ENCODE data around the gene KIAA1755.

DNA sequence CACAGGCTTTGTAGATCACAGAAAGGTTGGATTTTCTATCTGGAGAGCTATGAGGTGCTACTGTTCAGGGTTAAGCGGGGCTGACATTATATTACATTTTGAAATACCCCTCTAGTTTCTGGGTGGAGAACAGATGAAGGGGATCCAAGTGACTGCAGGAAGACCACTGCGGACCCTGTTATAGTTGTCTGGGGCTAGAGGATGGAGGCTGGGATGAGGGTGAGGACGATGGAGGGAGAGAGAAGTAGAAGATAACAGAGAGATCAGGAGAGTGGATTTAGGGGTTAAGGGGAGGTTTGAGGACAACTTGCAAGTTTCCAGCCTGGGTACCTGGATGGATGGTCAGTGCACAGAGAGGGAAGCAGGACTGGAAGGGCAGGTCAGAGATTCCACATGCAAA lies 52.0 kb downstream of the KIAA1755 start:
- TF ChIP-seq, protein P1, sequence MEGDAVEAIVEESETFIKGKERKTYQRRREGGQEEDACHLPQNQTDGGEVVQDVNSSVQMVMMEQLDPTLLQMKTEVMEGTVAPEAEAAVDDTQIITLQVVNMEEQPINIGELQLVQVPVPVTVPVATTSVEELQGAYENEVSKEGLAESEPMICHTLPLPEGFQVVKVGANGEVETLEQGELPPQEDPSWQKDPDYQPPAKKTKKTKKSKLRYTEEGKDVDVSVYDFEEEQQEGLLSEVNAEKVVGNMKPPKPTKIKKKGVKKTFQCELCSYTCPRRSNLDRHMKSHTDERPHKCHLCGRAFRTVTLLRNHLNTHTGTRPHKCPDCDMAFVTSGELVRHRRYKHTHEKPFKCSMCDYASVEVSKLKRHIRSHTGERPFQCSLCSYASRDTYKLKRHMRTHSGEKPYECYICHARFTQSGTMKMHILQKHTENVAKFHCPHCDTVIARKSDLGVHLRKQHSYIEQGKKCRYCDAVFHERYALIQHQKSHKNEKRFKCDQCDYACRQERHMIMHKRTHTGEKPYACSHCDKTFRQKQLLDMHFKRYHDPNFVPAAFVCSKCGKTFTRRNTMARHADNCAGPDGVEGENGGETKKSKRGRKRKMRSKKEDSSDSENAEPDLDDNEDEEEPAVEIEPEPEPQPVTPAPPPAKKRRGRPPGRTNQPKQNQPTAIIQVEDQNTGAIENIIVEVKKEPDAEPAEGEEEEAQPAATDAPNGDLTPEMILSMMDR (IDR thresholded peaks at IDR 0.05; ENCODE audit: insufficient read depth, low read length, poor library complexity, severe bottlenecking): no peak
- no peak for TF ChIP-seq EZH2phosphoT487 (conservative IDR thresholded peaks at IDR 0.05; ENCODE audit: low read length)

Data from SU-DHL-6 (cell line).